Measurements from ENCODE around the gene MOSMO. TPM values are rescaled to one million over a fixed set of nuclear protein-coding genes. Genes with fewer than 3 reads are reported as not detected.
A peak's percentile ranks its signal among the peaks of the same experiment; 100 is the strongest.

MOSMO gene
- total and polyA plus RNA-seq, 2 of the 13 experiments (the other 11 are each of a cell fraction or from before 2014, with no cell fraction given): 26.7 to 32.6 TPM

GRCh38 chr16:21996923-21997696 lies 10.8 kb upstream of the MOSMO start (continued):
- TF ChIP-seq ZNF816 (CRISPR knock-in tag; IDR thresholded peaks at IDR 0.05; ENCODE audit: borderline replicate concordance) (0 out of 2 replicates have a peak, but pooled peaks have one; percentile 17), SAP130 (CRISPR knock-in tag; IDR thresholded peaks at IDR 0.05; ENCODE audit: low read depth) (peak; percentile 36; the same call in 1 of the 2 replicates), SRY (CRISPR knock-in tag; IDR thresholded peaks at IDR 0.05) (no peak), ZBTB40 (IDR thresholded peaks at IDR 0.05) (no peak), ZBTB40 (CRISPR knock-in tag; IDR thresholded peaks at IDR 0.05) (no peak), KMT2B (CRISPR knock-in tag; IDR thresholded peaks at IDR 0.05) (no peak), ZIK1 (CRISPR knock-in tag; IDR thresholded peaks at IDR 0.05; ENCODE audit: borderline replicate concordance, low read depth) (no peak), HOMEZ (CRISPR knock-in tag; IDR thresholded peaks at IDR 0.05; ENCODE audit: low read depth) (0 out of 2 replicates have a peak, but pooled peaks have one; percentile 13), ELF4 (CRISPR knock-in tag; IDR thresholded peaks at IDR 0.05; ENCODE audit: borderline replicate concordance) (0 out of 2 replicates have a peak, but pooled peaks have one; percentile 16), ZSCAN25 (CRISPR knock-in tag; IDR thresholded peaks at IDR 0.05) (no peak), RCOR2 (CRISPR knock-in tag; IDR thresholded peaks at IDR 0.05) (peak; percentile 66), AHDC1 (CRISPR knock-in tag; IDR thresholded peaks at IDR 0.05; ENCODE audit: borderline replicate concordance) (peak; percentile 75; the same call in 1 of the 2 replicates)

Data from HepG2 (cell line).